ENCODE results near the gene ZNF689.

ZNF689 gene

GRCh38 chr16:30609926-30610839 lies at the start of gene ZNF689:
Gene ZNF689 (minus strand): TSS chr16:30610389. CDS start chr16:30610041, 348 bp downstream.
- CTCF ChIA-PET, result interaction anchor here (0.9 to 10.2 kb wide), 6 partner anchors 13 to 241 kb away, joined by 3 to 128 read pairs (median 5); partner anchors contain the start of gene DCTPP1
- POLR2A ChIA-PET, result interaction anchor here (0.5 to 1.2 kb wide), 2 partner anchors 58 to 180 kb away, joined by 5 read pairs; partner anchors contain the start of gene DCTPP1
- peak; percentile 97 for DNase-seq (ENCODE audit: extremely low spot score)
- TF ChIP-seq, protein P1, sequence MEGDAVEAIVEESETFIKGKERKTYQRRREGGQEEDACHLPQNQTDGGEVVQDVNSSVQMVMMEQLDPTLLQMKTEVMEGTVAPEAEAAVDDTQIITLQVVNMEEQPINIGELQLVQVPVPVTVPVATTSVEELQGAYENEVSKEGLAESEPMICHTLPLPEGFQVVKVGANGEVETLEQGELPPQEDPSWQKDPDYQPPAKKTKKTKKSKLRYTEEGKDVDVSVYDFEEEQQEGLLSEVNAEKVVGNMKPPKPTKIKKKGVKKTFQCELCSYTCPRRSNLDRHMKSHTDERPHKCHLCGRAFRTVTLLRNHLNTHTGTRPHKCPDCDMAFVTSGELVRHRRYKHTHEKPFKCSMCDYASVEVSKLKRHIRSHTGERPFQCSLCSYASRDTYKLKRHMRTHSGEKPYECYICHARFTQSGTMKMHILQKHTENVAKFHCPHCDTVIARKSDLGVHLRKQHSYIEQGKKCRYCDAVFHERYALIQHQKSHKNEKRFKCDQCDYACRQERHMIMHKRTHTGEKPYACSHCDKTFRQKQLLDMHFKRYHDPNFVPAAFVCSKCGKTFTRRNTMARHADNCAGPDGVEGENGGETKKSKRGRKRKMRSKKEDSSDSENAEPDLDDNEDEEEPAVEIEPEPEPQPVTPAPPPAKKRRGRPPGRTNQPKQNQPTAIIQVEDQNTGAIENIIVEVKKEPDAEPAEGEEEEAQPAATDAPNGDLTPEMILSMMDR (IDR thresholded peaks at IDR 0.05; ENCODE audit: control extremely low read depth, extremely low read depth, low read depth, missing control alignments), result no peak

- DNase-seq (ENCODE audit: extremely low spot score), result peak; percentile 86
- POLR2A ChIA-PET, result interaction anchor here (0.5 to 2.0 kb wide), 12 partner anchors 9 to 864 kb away, joined by 3 to 7 read pairs (median 3); partner anchors contain the start of genes DCTPP1, PRR14 and ZNF764
- TF ChIP-seq, protein P1 (IDR thresholded peaks at IDR 0.05; ENCODE audit: control extremely low read depth, extremely low read depth, low read depth, missing control alignments), result peak; percentile 41
- CTCF ChIA-PET, result interaction anchor here (0.7 to 4.3 kb wide), 17 partner anchors 8 to 567 kb away, joined by 3 to 64 read pairs (median 4); partner anchors contain the start of genes PHKG2, PRR14 and TBX6
Measured at GRCh38 chr16:30658731-30659506, 48.7 kb upstream of the ZNF689 start.

DNA sequence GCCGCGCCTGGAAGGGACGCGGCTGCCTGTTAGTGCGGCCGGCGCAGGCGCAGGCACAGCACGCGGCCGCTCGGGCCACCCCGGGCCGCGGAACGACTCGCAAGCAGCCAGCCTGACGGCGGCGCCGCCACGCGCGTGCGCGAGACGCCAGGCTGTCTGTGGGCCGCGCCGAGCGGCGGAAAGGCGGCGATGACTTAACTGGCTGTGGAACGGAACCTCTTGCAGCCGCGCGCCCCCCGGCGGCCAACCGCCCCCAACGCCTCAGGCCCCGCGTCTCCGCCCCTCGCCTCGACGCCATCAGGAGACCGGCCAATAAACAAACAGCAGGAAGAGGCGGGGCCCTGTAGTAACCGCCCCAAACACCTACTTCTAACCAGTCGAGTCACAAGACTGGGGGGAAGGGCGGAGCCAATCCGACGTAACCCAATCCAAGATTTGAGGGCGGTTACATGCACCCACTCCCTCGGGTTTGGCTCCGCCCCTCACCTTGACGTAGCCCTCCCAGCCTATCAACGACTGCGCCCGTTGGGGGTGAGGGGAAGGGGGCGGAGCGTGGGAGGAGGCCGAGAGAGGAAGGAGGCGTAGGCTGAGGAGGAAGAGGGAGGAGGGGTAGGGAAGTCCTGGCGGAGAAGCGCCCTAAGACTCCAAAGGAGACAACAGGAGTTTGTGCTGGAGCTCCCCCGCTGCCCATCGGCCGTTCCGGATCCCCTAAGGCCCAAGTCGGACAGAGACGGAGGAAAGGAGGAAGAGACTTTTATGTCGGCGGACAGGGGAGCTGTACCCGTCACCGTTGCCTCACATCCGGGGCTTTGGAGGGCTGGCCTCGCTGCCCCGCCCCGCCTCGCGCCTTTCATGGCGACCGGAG lies 47.9 kb upstream of the ZNF689 start, which contains the start of gene FBRS:
Gene FBRS, plus strand, starts transcription at position 566 of the 865 bp plus-strand sequence. CDS start 1,088 bp downstream, outside the sequence.
- TF ChIP-seq, protein P1 (IDR thresholded peaks at IDR 0.05; ENCODE audit: control extremely low read depth, extremely low read depth, low read depth, missing control alignments), result peak; percentile 89
- ChIA-PET POLR2A (interaction anchor here (0.7 to 2.0 kb wide), 7 partner anchors 8 to 229 kb away, joined by 3 to 7 read pairs (median 3); partner anchors contain the start of genes DCTPP1, PRR14 and ZNF764), CTCF (interaction anchor here (0.7 to 4.3 kb wide), 15 partner anchors 8 to 567 kb away, joined by 3 to 64 read pairs (median 4); partner anchors contain the start of gene TBX6)
- peak; percentile 96 for DNase-seq (ENCODE audit: extremely low spot score)

- CTCF ChIA-PET, result interaction anchor here (0.9 to 1.4 kb wide), 2 partner anchors 28 to 227 kb away, joined by 3 read pairs; partner anchors contain the start of gene DCTPP1
- DNase-seq (ENCODE audit: extremely low spot score), result no peak
- POLR2A ChIA-PET, result interaction anchor here (0.5 kb wide), 1 partner anchor 89 kb away, joined by 3 read pairs; no protein-coding TSS in a partner anchor
- TF ChIP-seq, protein P1 (IDR thresholded peaks at IDR 0.05; ENCODE audit: control extremely low read depth, extremely low read depth, low read depth, missing control alignments), result no peak
Measured at GRCh38 chr16:30656974-30657865, 47.0 kb upstream of the ZNF689 start.

- POLR2A ChIA-PET, result interaction anchor here (0.5 kb wide), 1 partner anchor 88 kb away, joined by 3 read pairs; no protein-coding TSS in a partner anchor
- no peak for DNase-seq (ENCODE audit: extremely low spot score)
- TF ChIP-seq, protein P1 (IDR thresholded peaks at IDR 0.05; ENCODE audit: control extremely low read depth, extremely low read depth, low read depth, missing control alignments), result no peak
- CTCF ChIA-PET, result interaction anchor here (1.4 to 2.9 kb wide), 2 partner anchors 27 to 247 kb away, joined by 3 to 7 read pairs; no protein-coding TSS in a partner anchor
Measured at GRCh38 chr16:30656388-30656787, 46.2 kb upstream of the ZNF689 start.
